C4-2B (cell line): Measurements from ENCODE around the gene RASSF5.

Source experiments
- H3K27ac ChIP-seq: fragments of 450-650 bp; 2 replicates; pipeline ENCODE4 v1.5.1; 2017
- CTCF ChIP-seq: fragments of 450-650 bp; conservative IDR thresholded peaks from 2 replicates; pipeline ENCODE4 v1.5.1; 2017; ENCODE audit warnings: mild to moderate bottlenecking
- ZFX ChIP-seq: fragments of 450-650 bp; IDR thresholded peaks from 2 replicates; pipeline ENCODE4 v1.6.1; 2017

The RASSF5 gene

DNA sequence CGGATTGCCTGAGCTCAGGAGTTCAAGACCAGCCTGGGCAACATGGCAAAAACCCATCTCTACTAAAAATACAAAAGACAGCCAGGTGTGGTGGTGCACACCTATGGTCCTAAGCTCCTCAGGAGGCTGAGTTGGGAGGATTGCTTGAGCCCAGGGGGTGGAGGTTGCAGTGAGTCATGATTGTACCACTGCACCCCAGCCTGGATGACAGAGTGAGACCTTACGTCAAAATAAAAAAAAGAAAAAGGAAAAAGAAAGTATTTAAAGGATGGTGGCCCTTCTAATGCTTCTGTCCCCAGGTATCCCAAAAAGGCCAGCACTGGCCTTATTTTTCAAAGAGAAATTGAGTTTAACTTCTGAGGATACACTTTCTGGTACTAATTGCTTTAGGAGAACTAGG is 35.3 kb upstream of the RASSF5 start:
- TF ChIP-seq ZFX, result no peak
- TF ChIP-seq CTCF, result no peak
- no peak overlapping the region for H3K27ac ChIP-seq

DNA sequence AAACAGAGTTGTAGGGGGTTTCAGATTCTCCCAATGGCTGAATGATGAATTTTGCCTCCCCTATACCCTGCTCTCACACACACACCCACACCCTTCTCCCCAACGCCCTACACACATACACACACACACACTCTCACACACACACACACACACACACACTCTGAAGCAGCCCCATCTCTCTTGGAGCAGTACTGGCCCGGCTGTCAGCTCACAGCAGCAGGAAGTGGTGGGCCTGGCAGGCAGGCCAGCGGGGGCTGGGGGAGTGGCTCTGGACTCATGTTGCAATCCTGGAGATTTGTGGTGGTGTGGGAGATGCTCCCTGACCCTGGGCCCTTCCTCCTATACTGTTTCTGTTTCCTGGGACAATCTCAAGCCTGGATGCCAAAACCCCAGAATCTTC is 34.9 kb upstream of the RASSF5 start:
- TF ChIP-seq CTCF (no peak), ZFX (no peak)
- no peak overlapping the region for H3K27ac ChIP-seq

DNA sequence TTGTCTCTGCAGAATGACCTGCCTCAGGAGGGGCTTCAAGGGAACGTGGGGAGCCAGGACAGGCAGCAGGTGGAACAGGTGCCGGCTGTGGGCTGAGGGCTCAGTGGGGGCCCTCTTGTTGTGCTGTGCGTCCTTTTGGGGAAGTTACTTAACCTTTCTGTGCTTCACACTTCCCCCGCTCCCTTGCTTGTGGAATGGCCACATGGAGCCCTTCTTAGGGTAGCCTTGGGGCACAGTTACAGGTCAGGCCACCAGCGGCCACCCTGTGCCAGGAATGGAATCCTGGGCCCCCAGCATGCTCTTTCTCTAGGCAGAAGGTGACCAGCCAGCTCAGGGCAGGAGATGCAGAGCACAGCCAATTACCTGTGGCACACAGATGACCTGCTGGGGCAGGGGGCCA is 34.4 kb upstream of the RASSF5 start:
- H3K27ac ChIP-seq, result no peak overlapping the region
- no peak for TF ChIP-seq ZFX
- TF ChIP-seq CTCF, result no peak

GRCh38 chr1:206476058-206476457 is 31.3 kb upstream of the RASSF5 start:
- TF ChIP-seq ZFX (no peak), CTCF (no peak)
- H3K27ac ChIP-seq, result no peak overlapping the region

DNA sequence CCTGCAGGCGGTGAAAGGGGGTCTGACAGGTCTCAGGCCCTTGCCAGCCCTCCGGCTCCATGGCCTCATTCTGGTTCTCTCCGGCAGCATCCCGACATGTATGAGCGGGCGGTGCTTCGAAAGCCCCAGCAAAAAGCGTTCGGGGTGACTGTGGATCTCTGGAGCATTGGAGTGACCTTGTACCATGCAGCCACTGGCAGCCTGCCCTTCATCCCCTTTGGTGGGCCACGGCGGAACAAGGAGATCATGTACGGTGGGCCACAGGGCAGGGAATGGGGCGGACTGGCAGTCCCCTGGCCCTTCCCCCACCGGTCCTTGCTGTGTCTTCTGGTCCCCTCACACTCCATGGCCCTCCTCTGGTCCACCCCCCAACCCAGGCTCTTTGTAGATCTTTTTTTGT is 30.7 kb upstream of the RASSF5 start:
- H3K27ac ChIP-seq, result no peak overlapping the region
- TF ChIP-seq ZFX, result no peak

DNA sequence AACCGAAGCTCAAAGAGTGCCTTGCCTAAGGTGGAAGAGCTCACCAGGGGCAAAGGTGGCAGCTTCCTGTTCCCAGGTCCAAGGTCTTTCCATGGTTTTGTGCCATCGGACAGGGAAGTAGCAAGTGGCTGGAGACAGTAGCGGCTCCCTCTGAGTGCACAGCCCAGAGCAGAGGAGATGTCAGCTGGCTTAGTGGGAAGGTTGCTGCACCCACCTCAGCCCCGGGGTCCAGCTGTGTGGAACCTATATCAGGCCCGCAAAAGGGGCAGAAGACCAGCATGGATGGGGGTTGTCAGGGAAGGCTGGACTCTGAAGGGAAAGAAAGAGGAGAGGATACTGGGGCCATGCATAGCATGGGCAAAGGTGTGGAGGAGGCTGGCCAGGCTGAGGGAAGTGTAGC is 30.2 kb upstream of the RASSF5 start:
- no peak for TF ChIP-seq CTCF
- no peak for TF ChIP-seq ZFX

GRCh38 chr1:206477581-206478380 is 29.6 kb upstream of the RASSF5 start:
- TF ChIP-seq CTCF (no peak), ZFX (no peak)

More for the DNA sequence above, 30.2 kb upstream of the RASSF5 start:
- no peak overlapping the region for H3K27ac ChIP-seq

GRCh38 chr1:206478746-206479145 is 28.6 kb upstream of the RASSF5 start:
- TF ChIP-seq ZFX (no peak), CTCF (no peak)
- H3K27ac ChIP-seq, result peak overlapping the region; percentile 23

More at GRCh38 chr1:206477581-206478380, 29.6 kb upstream of the RASSF5 start:
- peak overlapping the region; percentile 28; the same call in 1 of the 2 replicates for H3K27ac ChIP-seq
